Measurements from ENCODE around the gene TOX2. TPM values are rescaled to one million over a fixed set of nuclear protein-coding genes. Genes with fewer than 3 reads are reported as not detected.

The TOX2 gene
- total RNA-seq, 1 experiment from 2014 or later: 85.4 TPM

- BruUV-seq (replicated peaks): no TSS peak
- Histone ChIP-seq H3K4me3 (ENCODE audit: low read depth in 2 of 2, low read length in 2 of 2) (no peak overlapping the region), H3K4me1 (ENCODE audit: control insufficient read depth, insufficient read depth, low read length) (no peaks in the 10 kb centered on the region), H3K27ac (ENCODE audit: low read length) (no peak overlapping the region), H3K27me3 (ENCODE audit: control insufficient read depth, insufficient read depth, low read length) (no peaks in the 10 kb centered on the region), H3K36me3 (ENCODE audit: control insufficient read depth, insufficient read depth, low read length) (no peaks in the 10 kb centered on the region), H3K9me3 (ENCODE audit: control insufficient read depth, insufficient read depth, low read depth, low read length) (peaks cover 5% of the 10 kb centered on the region)
- POLR2A ChIA-PET: no interaction called here
- in situ Hi-C loops (cut with HindIII; ENCODE audit: low pct_unique_long_range_greater_than_20kb, low sequenced_read_pairs) (no loop called here), intact Hi-C loops (cut with micrococcal nuclease; ENCODE audit: unreplicated experiment) (no loop called here)
- no peak for DNase-seq (ENCODE audit: low read depth, low spot score)
- ATAC-seq: no peak
- CTCF ChIA-PET: no interaction called here
- TF ChIP-seq TCF7L2 (IDR thresholded peaks at IDR 0.05; ENCODE audit: low read depth, low read length): no peak
- no peak for TF ChIP-seq SIN3A (IDR thresholded peaks at IDR 0.05; ENCODE audit: borderline replicate concordance, insufficient read depth, low read depth, low read length)
- TF ChIP-seq REST (IDR thresholded peaks at IDR 0.05; ENCODE audit: insufficient read depth in 1 of 2, low read depth in 2 of 2, low read length in 1 of 2): no peak
- TF ChIP-seq POLR2AphosphoS5 (IDR thresholded peaks at IDR 0.05; ENCODE audit: low read depth, low read length): no peak
- no peak for TF ChIP-seq CTCF (IDR thresholded peaks at IDR 0.05)
Measured at GRCh38 chr20:43895235-43895634, 19.4 kb upstream of the TOX2 start.

GRCh38 chr20:43899274-43900120 lies 15.2 kb upstream of the TOX2 start:
- Histone ChIP-seq H3K4me1 (ENCODE audit: control insufficient read depth, insufficient read depth, low read length) (peaks cover 4% of the 10 kb centered on the region; the same call in 1 of the 2 replicates), H3K27me3 (ENCODE audit: control insufficient read depth, insufficient read depth, low read length) (no peaks in the 10 kb centered on the region), H3K9me3 (ENCODE audit: control insufficient read depth, insufficient read depth, low read depth, low read length) (no peaks in the 10 kb centered on the region), H3K27ac (ENCODE audit: low read length) (no peak overlapping the region), H3K36me3 (ENCODE audit: control insufficient read depth, insufficient read depth, low read length) (no peaks in the 10 kb centered on the region), H3K4me3 (ENCODE audit: low read depth in 2 of 2, low read length in 2 of 2) (no peak overlapping the region)
- ATAC-seq (0 out of 2 replicates have a peak, but pooled peaks have one; percentile 32), DNase-seq (ENCODE audit: low read depth, low spot score) (no peak)
- in situ Hi-C loops (cut with HindIII; ENCODE audit: low pct_unique_long_range_greater_than_20kb, low sequenced_read_pairs): no loop called here
- BruUV-seq (replicated peaks): no TSS peak
- POLR2A ChIA-PET: no interaction called here
- intact Hi-C loops (cut with micrococcal nuclease; ENCODE audit: unreplicated experiment): no loop called here
- CTCF ChIA-PET: no interaction called here
- TF ChIP-seq TCF7L2 (IDR thresholded peaks at IDR 0.05; ENCODE audit: low read depth, low read length) (no peak), CTCF (IDR thresholded peaks at IDR 0.05) (no peak), SIN3A (IDR thresholded peaks at IDR 0.05; ENCODE audit: borderline replicate concordance, insufficient read depth, low read depth, low read length) (no peak), POLR2AphosphoS5 (IDR thresholded peaks at IDR 0.05; ENCODE audit: low read depth, low read length) (no peak), REST (IDR thresholded peaks at IDR 0.05; ENCODE audit: insufficient read depth in 1 of 2, low read depth in 2 of 2, low read length in 1 of 2) (no peak)

All from Panc1 (cell line).